GM12875 (cell line): Measurements from ENCODE around the gene EEF2K.

Source experiments
- H3K4me3 ChIP-seq: one replicate; pipeline ENCODE4 v1.5.1; 2011; ENCODE audit warnings: low read depth, low read length, control low read depth
- TF ChIP-seq, protein P1 (sequence below): IDR thresholded peaks from 2 replicates; pipeline ENCODE4 v1.5.1; 2011; ENCODE audit warnings: low read depth, mild to moderate bottlenecking, control low read depth, inconsistent platforms, low read length, moderate library complexity, borderline replicate concordance; ENCODE audit not compliant: insufficient read depth

Gene EEF2K

GRCh38 chr16:22278441-22279230 lies 72.6 kb downstream of the EEF2K start:
- TF ChIP-seq, protein P1, sequence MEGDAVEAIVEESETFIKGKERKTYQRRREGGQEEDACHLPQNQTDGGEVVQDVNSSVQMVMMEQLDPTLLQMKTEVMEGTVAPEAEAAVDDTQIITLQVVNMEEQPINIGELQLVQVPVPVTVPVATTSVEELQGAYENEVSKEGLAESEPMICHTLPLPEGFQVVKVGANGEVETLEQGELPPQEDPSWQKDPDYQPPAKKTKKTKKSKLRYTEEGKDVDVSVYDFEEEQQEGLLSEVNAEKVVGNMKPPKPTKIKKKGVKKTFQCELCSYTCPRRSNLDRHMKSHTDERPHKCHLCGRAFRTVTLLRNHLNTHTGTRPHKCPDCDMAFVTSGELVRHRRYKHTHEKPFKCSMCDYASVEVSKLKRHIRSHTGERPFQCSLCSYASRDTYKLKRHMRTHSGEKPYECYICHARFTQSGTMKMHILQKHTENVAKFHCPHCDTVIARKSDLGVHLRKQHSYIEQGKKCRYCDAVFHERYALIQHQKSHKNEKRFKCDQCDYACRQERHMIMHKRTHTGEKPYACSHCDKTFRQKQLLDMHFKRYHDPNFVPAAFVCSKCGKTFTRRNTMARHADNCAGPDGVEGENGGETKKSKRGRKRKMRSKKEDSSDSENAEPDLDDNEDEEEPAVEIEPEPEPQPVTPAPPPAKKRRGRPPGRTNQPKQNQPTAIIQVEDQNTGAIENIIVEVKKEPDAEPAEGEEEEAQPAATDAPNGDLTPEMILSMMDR = no peak

DNA sequence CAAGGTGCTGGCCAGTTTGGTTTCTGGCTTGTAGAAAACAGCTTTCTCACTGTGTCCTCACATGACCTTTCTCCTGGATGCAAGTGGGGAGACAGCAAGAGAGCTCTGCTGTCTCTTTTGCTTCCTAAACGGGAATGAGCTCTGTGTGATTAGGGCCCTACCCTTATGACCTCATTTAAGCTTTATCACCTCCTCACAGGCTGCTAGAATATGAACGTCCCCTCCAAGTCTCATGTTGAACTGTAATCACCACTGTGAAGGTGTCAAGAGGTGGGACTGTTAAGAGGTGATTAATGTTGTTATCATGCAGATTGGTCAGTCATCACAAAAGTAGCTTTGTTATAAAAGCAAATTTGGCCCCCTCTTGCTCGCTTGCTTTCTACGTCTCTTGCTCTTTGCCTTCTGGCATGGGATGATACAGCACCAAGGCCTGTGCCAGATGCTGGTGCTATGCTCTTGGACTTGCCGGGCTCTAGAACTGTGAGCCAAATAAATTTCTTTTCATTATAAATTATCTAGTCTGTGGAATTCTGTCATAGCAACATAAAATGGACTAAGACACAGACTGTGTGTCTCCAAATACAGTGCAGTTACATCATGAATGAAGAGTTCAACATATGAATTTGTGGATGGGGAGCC lies 76.3 kb downstream of the EEF2K start:
- TF ChIP-seq, protein P1 = no peak
- H3K4me3 ChIP-seq = no peak overlapping the region

More at GRCh38 chr16:22278441-22279230, 72.6 kb downstream of the EEF2K start:
- no peak overlapping the region for H3K4me3 ChIP-seq

- TF ChIP-seq, protein P1 = no peak
Measured at GRCh38 chr16:22284637-22285036, 78.6 kb downstream of the EEF2K start.

GRCh38 chr16:22285080-22285479 lies 79.0 kb downstream of the EEF2K start:
- H3K4me3 ChIP-seq = no peak overlapping the region
- TF ChIP-seq, protein P1 = no peak

More at GRCh38 chr16:22284637-22285036, 78.6 kb downstream of the EEF2K start:
- no peak overlapping the region for H3K4me3 ChIP-seq

DNA sequence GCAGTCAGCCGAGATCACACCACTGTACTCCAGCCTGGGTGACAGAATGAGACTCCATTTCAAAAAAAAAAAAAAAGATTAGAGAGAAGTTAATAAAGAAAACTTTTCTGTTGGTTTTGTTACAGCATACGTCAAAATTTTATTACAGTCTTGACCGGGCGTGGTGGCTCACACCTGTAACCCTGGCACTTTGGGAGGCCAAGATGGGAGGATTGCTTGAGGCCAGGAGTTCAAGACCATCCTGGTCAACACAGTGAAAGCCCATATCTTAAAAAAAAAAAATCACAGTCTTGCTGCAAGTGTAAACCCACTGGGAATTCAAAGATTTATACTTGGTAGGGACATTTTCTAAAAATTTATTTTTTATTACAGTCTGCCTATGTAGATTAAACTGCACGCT lies 84.9 kb downstream of the EEF2K start:
- TF ChIP-seq, protein P1 = no peak
- no peak overlapping the region for H3K4me3 ChIP-seq

GRCh38 chr16:22291860-22292318 lies 85.8 kb downstream of the EEF2K start:
- TF ChIP-seq, protein P1 = no peak
- H3K4me3 ChIP-seq = no peak overlapping the region
